Right cardiac atrium (tissue), 5 donors: ENCODE data around the gene PRICKLE3. TPM values are rescaled to one million over a fixed set of nuclear protein-coding genes. Genes with fewer than 3 reads are reported as not detected.

Experiments used
- ATAC-seq, 2 donors: fragments of 200-7000 bp; cut with Tn5 transposase; one replicate each; pipeline versions ENCODE4 v1.8.0 to v1.9.1; 2020; ENCODE audit warnings: moderate library complexity in 2 of 2, mild to moderate bottlenecking in 1 of 2
- DNase-seq, 3 donors: peaks; one replicate each; pipeline ENCODE4 v3.0.0-alpha.2; 2020
- H3K27ac ChIP-seq: one replicate; pipeline ENCODE4 v1.5.1; 2013; ENCODE audit warnings: mild to moderate bottlenecking, low read length, control low read depth, moderate library complexity
- H3K27me3 ChIP-seq: one replicate; pipeline ENCODE4 v1.6.1; 2013; ENCODE audit not compliant: control insufficient read depth, insufficient read depth
- H3K4me1 ChIP-seq: one replicate; pipeline ENCODE4 v1.6.1; 2013; ENCODE audit warnings: low read length; ENCODE audit not compliant: control insufficient read depth, insufficient read depth
- H3K4me3 ChIP-seq: one replicate; pipeline ENCODE4 v1.5.1; 2013; ENCODE audit warnings: low read length, control low read depth
- H3K9me3 ChIP-seq: one replicate; pipeline ENCODE4 v1.6.1; 2013; ENCODE audit warnings: low read length; ENCODE audit not compliant: control insufficient read depth
- whole genome bisulfite sequencing: extraction: QIAGEN DNeasy Blood & Tissue Kit; methylation state at CpG from one replicate; pipeline ENCODE4 v1.1.7; 2013; 5-methylcytosine and 5-hydroxymethylcytosine counted together
- intact Hi-C, 4 donors: fragments of 100-400 bp; cut with DNase I; formaldehyde crosslinking; loops; one replicate each; pipeline versions ENCODE4 v1.11.0 to v1.14.0; 2022 to 2023
- polyA plus RNA-seq: library from polyadenylated mRNA; stranded (reverse); fragments of 200-250 nt; gene quantifications from one replicate; pipeline ENCODE4 v1.2.3, GENCODE V29; 2013
- total RNA-seq, 4 donors: library from RNA; stranded (reverse); fragmentation: NEBNext Ultra II Directional; extraction: Animal tissue kit (Norgen Biotek cat#: 25700); gene quantifications; one replicate each; pipeline ENCODE4 v1.2.1, GENCODE V29; 2021
- donor health status: healthy with polysubstance abuse.
- donor health status: DM: no; HTN: yes; CAD: no.
- donor health status: DM: no; HTN: no; CAD: no.
- donor health status: DM: no; HTN: yes; CAD: no; lungs with severe emphysema.
- donor health status: DM: yes; HTN: yes; CAD: no.

The PRICKLE3 gene
- total and polyA plus RNA-seq, 5 donors: 8.5 to 12.1 (median 10.7) TPM

- no peak for ATAC-seq
- 66% methylated on average over 14 of the region's 14 CpGs for WGBS
Measured at GRCh38 chrX:49225858-49226257, 39.7 kb upstream of the PRICKLE3 start.

GRCh38 chrX:49221868-49222267, 35.7 kb upstream of the PRICKLE3 start:
- Histone ChIP-seq H3K27ac (no peak overlapping the region), H3K9me3 (no peaks in the 10 kb centered on the region), H3K4me3 (no peak overlapping the region), H3K27me3 (no peaks in the 10 kb centered on the region), H3K4me1 (no peaks in the 10 kb centered on the region)
- no peak for DNase-seq
- intact Hi-C loops: no loop called here
- 76% methylated on average over 2 of the region's 2 CpGs for WGBS
- no peak for ATAC-seq

More at GRCh38 chrX:49225858-49226257, 39.7 kb upstream of the PRICKLE3 start:
- Histone ChIP-seq H3K27ac (no peak overlapping the region), H3K9me3 (no peaks in the 10 kb centered on the region), H3K27me3 (no peaks in the 10 kb centered on the region), H3K4me3 (no peak overlapping the region), H3K4me1 (no peaks in the 10 kb centered on the region)
- intact Hi-C loops: no loop called here
- no peak for DNase-seq

GRCh38 chrX:49220100-49220499, 33.9 kb upstream of the PRICKLE3 start:
- Histone ChIP-seq H3K4me3 (no peak overlapping the region), H3K27ac (no peak overlapping the region), H3K4me1 (no peaks in the 10 kb centered on the region), H3K9me3 (no peaks in the 10 kb centered on the region), H3K27me3 (no peaks in the 10 kb centered on the region)
- ATAC-seq (no peak), DNase-seq (no peak)
- intact Hi-C loops: no loop called here

GRCh38 chrX:49214996-49215526, 28.9 kb upstream of the PRICKLE3 start:
- H3K9me3 ChIP-seq: no peaks in the 10 kb centered on the region
- 84% methylated on average over 14 of the region's 14 CpGs for WGBS
- H3K4me1 ChIP-seq: no peaks in the 10 kb centered on the region
- ATAC-seq (no peak), DNase-seq (no peak)
- intact Hi-C loops: no loop called here
- H3K4me3 ChIP-seq: no peak overlapping the region
- H3K27ac ChIP-seq: no peak overlapping the region
- no peaks in the 10 kb centered on the region for H3K27me3 ChIP-seq

GRCh38 chrX:49214416-49214815, 28.2 kb upstream of the PRICKLE3 start:
- no peaks in the 10 kb centered on the region for H3K9me3 ChIP-seq
- no peak overlapping the region for H3K27ac ChIP-seq
- no peaks in the 10 kb centered on the region for H3K27me3 ChIP-seq
- no peak for DNase-seq
- 84% methylated on average over 2 of the region's 2 CpGs for WGBS
- no peak for ATAC-seq
- no peaks in the 10 kb centered on the region for H3K4me1 ChIP-seq
- intact Hi-C loops: no loop called here
- no peak overlapping the region for H3K4me3 ChIP-seq

GRCh38 chrX:49212861-49213260, 26.7 kb upstream of the PRICKLE3 start:
- Histone ChIP-seq H3K27me3 (no peaks in the 10 kb centered on the region), H3K9me3 (no peaks in the 10 kb centered on the region), H3K4me1 (no peaks in the 10 kb centered on the region), H3K27ac (no peak overlapping the region), H3K4me3 (no peak overlapping the region)
- 72% methylated on average over 1 of the region's 1 CpG for WGBS
- no peak for ATAC-seq
- DNase-seq: no peak
- intact Hi-C loops: no loop called here

GRCh38 chrX:49212209-49212608, 26.0 kb upstream of the PRICKLE3 start:
- Histone ChIP-seq H3K27me3 (no peaks in the 10 kb centered on the region), H3K4me1 (no peaks in the 10 kb centered on the region), H3K27ac (no peak overlapping the region), H3K9me3 (no peaks in the 10 kb centered on the region), H3K4me3 (no peak overlapping the region)
- intact Hi-C loops: no loop called here
- no peak for ATAC-seq
- no peak for DNase-seq
- WGBS: 94% methylated on average over 2 of the region's 2 CpGs

GRCh38 chrX:49211074-49211473, 24.9 kb upstream of the PRICKLE3 start:
- ATAC-seq: no peak
- H3K27me3 ChIP-seq: no peaks in the 10 kb centered on the region
- intact Hi-C loops: no loop called here
- no peak overlapping the region for H3K4me3 ChIP-seq
- H3K4me1 ChIP-seq: no peaks in the 10 kb centered on the region
- H3K9me3 ChIP-seq: no peaks in the 10 kb centered on the region
- DNase-seq: no peak
- no peak overlapping the region for H3K27ac ChIP-seq
- 86% methylated on average over 9 of the region's 9 CpGs for WGBS

GRCh38 chrX:49210406-49210805, 24.2 kb upstream of the PRICKLE3 start:
- no peak overlapping the region for H3K4me3 ChIP-seq
- intact Hi-C loops: no loop called here
- WGBS: 68% methylated on average over 8 of the region's 8 CpGs
- no peak for ATAC-seq
- H3K4me1 ChIP-seq: no peaks in the 10 kb centered on the region
- no peaks in the 10 kb centered on the region for H3K9me3 ChIP-seq
- no peaks in the 10 kb centered on the region for H3K27me3 ChIP-seq
- no peak for DNase-seq
- no peak overlapping the region for H3K27ac ChIP-seq

- WGBS: 26% methylated on average over 28 of the region's 28 CpGs
- intact Hi-C loops: no loop called here
- no peaks in the 10 kb centered on the region for H3K27me3 ChIP-seq
- DNase-seq (no peak), ATAC-seq (no peak)
- no peaks in the 10 kb centered on the region for H3K9me3 ChIP-seq
- H3K4me3 ChIP-seq: no peak overlapping the region
- H3K27ac ChIP-seq: no peak overlapping the region
- no peaks in the 10 kb centered on the region for H3K4me1 ChIP-seq
Measured at GRCh38 chrX:49209434-49210251, 23.5 kb upstream of the PRICKLE3 start.

- DNase-seq (no peak), ATAC-seq (no peak)
- H3K9me3 ChIP-seq: no peaks in the 10 kb centered on the region
- H3K4me1 ChIP-seq: no peaks in the 10 kb centered on the region
- no peak overlapping the region for H3K4me3 ChIP-seq
- H3K27me3 ChIP-seq: no peaks in the 10 kb centered on the region
- H3K27ac ChIP-seq: no peak overlapping the region
- WGBS: 87% methylated on average over 5 of the region's 5 CpGs
- intact Hi-C loops: no loop called here
Measured at GRCh38 chrX:49208399-49208798, 22.2 kb upstream of the PRICKLE3 start.
